HepG2 (cell line): ENCODE results near the gene PTCRA.

Experiments used
- EP300 ChIP-seq, 3 experiments: sonication (generic) in 1 of 3; formaldehyde crosslinking in 1 of 3; IDR thresholded peaks; 2 replicates each; pipeline versions ENCODE4 v1.5.1 to v1.6.1; 2011 to 2020; ENCODE audit warnings: low read depth in 2 of 3, low read length in 2 of 3, borderline replicate concordance in 1 of 3, improper control_type of control experiment in 1 of 3, mild to moderate bottlenecking in 1 of 3, missing genetic modification reagents in 1 of 3, moderate library complexity in 1 of 3
- ESRRA ChIP-seq: sonication (generic); formaldehyde crosslinking; IDR thresholded peaks from 2 replicates; pipeline ENCODE4 v1.5.1; 2020; ENCODE audit warnings: mild to moderate bottlenecking, low read depth, missing genetic modification reagents
- JUNB ChIP-seq: sonication (generic); formaldehyde crosslinking; IDR thresholded peaks from 2 replicates; pipeline ENCODE4 v1.8.0; 2022; ENCODE audit warnings: missing genetic modification reagents, mild to moderate bottlenecking, borderline replicate concordance
- KAT8 ChIP-seq: IDR thresholded peaks from 2 replicates; pipeline ENCODE4 v1.6.1; 2016; ENCODE audit warnings: missing genetic modification reagents, missing compliant biosample characterization
- MEF2D ChIP-seq: sonication (generic); formaldehyde crosslinking; IDR thresholded peaks from 2 replicates; pipeline ENCODE4 v1.5.1; 2020; ENCODE audit warnings: mild to moderate bottlenecking, missing genetic modification reagents
- POLR2A ChIP-seq, 2 experiments: IDR thresholded peaks; 2 replicates each; pipeline ENCODE4 v1.6.1; 2011; ENCODE audit warnings: low read depth in 2 of 2, low read length in 2 of 2, mild to moderate bottlenecking in 1 of 2, moderate library complexity in 1 of 2; ENCODE audit not compliant: insufficient read depth in 1 of 2
- POLR2AphosphoS5 ChIP-seq: IDR thresholded peaks from 2 replicates; pipeline ENCODE4 v1.6.1; 2012; ENCODE audit warnings: low read depth, low read length
- SUZ12 ChIP-seq: fragments of 150-350 bp; IDR thresholded peaks from 2 replicates; pipeline ENCODE4 v1.6.1; 2014; ENCODE audit warnings: low read depth, low read length
- ZNF496 ChIP-seq: sonication (generic); formaldehyde crosslinking; IDR thresholded peaks from 2 replicates; pipeline ENCODE4 v1.8.1; 2023; ENCODE audit warnings: mild to moderate bottlenecking, moderate library complexity, missing genetic modification reagents; ENCODE audit not compliant: insufficient replicate concordance
- TF ChIP-seq, protein P1 (sequence below): sonication (generic); formaldehyde crosslinking; IDR thresholded peaks from 2 replicates; pipeline ENCODE4 v1.5.0; 2020; ENCODE audit warnings: mild to moderate bottlenecking, missing genetic modification reagents, moderate library complexity

- TF ChIP-seq, protein P1, sequence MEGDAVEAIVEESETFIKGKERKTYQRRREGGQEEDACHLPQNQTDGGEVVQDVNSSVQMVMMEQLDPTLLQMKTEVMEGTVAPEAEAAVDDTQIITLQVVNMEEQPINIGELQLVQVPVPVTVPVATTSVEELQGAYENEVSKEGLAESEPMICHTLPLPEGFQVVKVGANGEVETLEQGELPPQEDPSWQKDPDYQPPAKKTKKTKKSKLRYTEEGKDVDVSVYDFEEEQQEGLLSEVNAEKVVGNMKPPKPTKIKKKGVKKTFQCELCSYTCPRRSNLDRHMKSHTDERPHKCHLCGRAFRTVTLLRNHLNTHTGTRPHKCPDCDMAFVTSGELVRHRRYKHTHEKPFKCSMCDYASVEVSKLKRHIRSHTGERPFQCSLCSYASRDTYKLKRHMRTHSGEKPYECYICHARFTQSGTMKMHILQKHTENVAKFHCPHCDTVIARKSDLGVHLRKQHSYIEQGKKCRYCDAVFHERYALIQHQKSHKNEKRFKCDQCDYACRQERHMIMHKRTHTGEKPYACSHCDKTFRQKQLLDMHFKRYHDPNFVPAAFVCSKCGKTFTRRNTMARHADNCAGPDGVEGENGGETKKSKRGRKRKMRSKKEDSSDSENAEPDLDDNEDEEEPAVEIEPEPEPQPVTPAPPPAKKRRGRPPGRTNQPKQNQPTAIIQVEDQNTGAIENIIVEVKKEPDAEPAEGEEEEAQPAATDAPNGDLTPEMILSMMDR (CRISPR knock-in tag), result peak; percentile 72
- no peak for TF ChIP-seq MEF2D (CRISPR knock-in tag)
- no peak for TF ChIP-seq JUNB
- TF ChIP-seq POLR2AphosphoS5, result no peak
- TF ChIP-seq SUZ12, result no peak
- TF ChIP-seq KAT8, result no peak
- TF ChIP-seq ZNF496 (CRISPR knock-in tag), result no peak
- no peak for TF ChIP-seq ESRRA
- no peak for TF ChIP-seq EP300 (IDR thresholded peaks at IDR 0.05; ENCODE audit: low read depth in 2 of 2, low read length in 2 of 2)
- TF ChIP-seq EP300 (CRISPR knock-in tag; IDR thresholded peaks at IDR 0.05; ENCODE audit: borderline replicate concordance), result no peak
- TF ChIP-seq POLR2A (IDR thresholded peaks at IDR 0.05; ENCODE audit: insufficient read depth in 1 of 2, low read depth in 2 of 2, low read length in 2 of 2), result no peak
Measured at GRCh38 chr6:42963855-42964605, 48.2 kb downstream of the PTCRA start.
